CD4-positive, alpha-beta T cell treated with Interleukin-6 for 4 hours (primary cell): ENCODE data around the gene ZNF883.

Source experiments
- DNase-seq: peaks from one replicate; pipeline ENCODE4 v3.0.0-alpha.2; 2020; ENCODE audit warnings: mixed read lengths

The ZNF883 gene

GRCh38 chr9:112917047-112917986 lies 94.7 kb downstream of the ZNF883 start:
- no peak for DNase-seq

GRCh38 chr9:112914524-112914923 lies 97.5 kb downstream of the ZNF883 start:
- no peak for DNase-seq

GRCh38 chr9:112913326-112913725 lies 98.7 kb downstream of the ZNF883 start:
- no peak for DNase-seq

GRCh38 chr9:112912636-112913035 lies 99.4 kb downstream of the ZNF883 start:
- no peak for DNase-seq

DNA sequence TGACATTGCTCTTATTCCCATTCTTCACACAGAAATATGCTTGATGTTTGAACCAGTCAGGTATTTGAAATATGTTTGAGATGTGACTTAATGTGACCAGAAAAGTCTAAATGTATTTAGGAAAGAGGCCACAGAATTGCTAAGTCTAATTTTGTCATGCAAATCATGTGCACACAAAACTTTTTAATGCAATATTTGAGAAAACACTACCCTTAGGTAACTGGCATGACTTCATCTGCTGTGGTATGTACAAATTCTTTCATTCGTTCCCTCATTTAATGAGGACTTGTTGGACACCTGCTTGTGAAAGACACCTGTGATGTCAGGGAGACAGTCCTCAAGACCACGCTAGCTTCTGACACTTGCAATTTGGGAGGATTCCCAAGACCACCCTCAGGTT lies 100.3 kb downstream of the ZNF883 start:
- DNase-seq, result no peak
